Dendritic cell treated with granulocyte-macrophage colony-stimulating factor and Interleukin-4, amounts not matched to agents 40 ng/mL and 50 ng/mL, for 4 days (primary cell): ENCODE measurements around the gene ARHGAP22.

Experiments used
- H3K27ac Mint-ChIP-seq: one replicate; pipeline ENCODE4 v1.8.0; 2022; ENCODE audit warnings: mild to moderate bottlenecking, mixed read lengths
- H3K27me3 Mint-ChIP-seq: one replicate; pipeline ENCODE4 v1.8.0; 2022; ENCODE audit warnings: mild to moderate bottlenecking, mixed read lengths
- H3K36me3 Mint-ChIP-seq: one replicate; pipeline ENCODE4 v1.8.0; 2022; ENCODE audit warnings: low read depth, mixed read lengths
- H3K4me1 Mint-ChIP-seq: one replicate; pipeline ENCODE4 v1.8.0; 2022; ENCODE audit warnings: low read depth, mixed read lengths
- H3K4me3 Mint-ChIP-seq: one replicate; pipeline ENCODE4 v1.8.0; 2022; ENCODE audit warnings: mild to moderate bottlenecking, moderate library complexity, mixed read lengths
- H3K9me3 Mint-ChIP-seq: one replicate; pipeline ENCODE4 v1.8.0; 2022; ENCODE audit warnings: mixed read lengths
- intact Hi-C: fragments of 100-400 bp; cut with micrococcal nuclease; formaldehyde crosslinking; loops from one replicate; pipeline ENCODE4 v1.15.0; 2022

The ARHGAP22 gene

GRCh38 chr10:48598936-48599829 lies 5.7 kb downstream of the ARHGAP22 start:
- no peak overlapping the region for H3K4me3 Mint-ChIP-seq
- peaks cover 37% of the 10 kb centered on the region for H3K4me1 Mint-ChIP-seq
- H3K36me3 Mint-ChIP-seq, result peaks cover 27% of the 10 kb centered on the region
- H3K27ac Mint-ChIP-seq, result no peak overlapping the region
- intact Hi-C loops, result no loop called here
- peaks cover 19% of the 10 kb centered on the region for H3K27me3 Mint-ChIP-seq
- no peaks in the 10 kb centered on the region for H3K9me3 Mint-ChIP-seq

GRCh38 chr10:48598243-48598935 lies 6.5 kb downstream of the ARHGAP22 start:
- H3K27ac Mint-ChIP-seq, result no peak overlapping the region
- intact Hi-C loops, result no loop called here
- no peak overlapping the region for H3K4me3 Mint-ChIP-seq
- H3K27me3 Mint-ChIP-seq, result peaks cover 14% of the 10 kb centered on the region
- peaks cover 20% of the 10 kb centered on the region for H3K36me3 Mint-ChIP-seq
- no peaks in the 10 kb centered on the region for H3K9me3 Mint-ChIP-seq
- H3K4me1 Mint-ChIP-seq, result peaks cover 29% of the 10 kb centered on the region

GRCh38 chr10:48595539-48595932 lies 9.3 kb downstream of the ARHGAP22 start:
- H3K9me3 Mint-ChIP-seq, result no peaks in the 10 kb centered on the region
- intact Hi-C loops, result no loop called here
- H3K4me3 Mint-ChIP-seq, result no peak overlapping the region
- H3K4me1 Mint-ChIP-seq, result peaks cover 43% of the 10 kb centered on the region
- peaks cover 26% of the 10 kb centered on the region for H3K36me3 Mint-ChIP-seq
- H3K27ac Mint-ChIP-seq, result no peak overlapping the region
- peaks cover 15% of the 10 kb centered on the region for H3K27me3 Mint-ChIP-seq

- H3K27me3 Mint-ChIP-seq, result peaks cover 15% of the 10 kb centered on the region
- H3K9me3 Mint-ChIP-seq, result no peaks in the 10 kb centered on the region
- peaks cover 48% of the 10 kb centered on the region for H3K4me1 Mint-ChIP-seq
- H3K36me3 Mint-ChIP-seq, result peaks cover 26% of the 10 kb centered on the region
- intact Hi-C loops, result no loop called here
- no peak overlapping the region for H3K4me3 Mint-ChIP-seq
- H3K27ac Mint-ChIP-seq, result no peak overlapping the region
These were observed 9.9 kb downstream of the ARHGAP22 start for GRCh38 chr10:48594803-48595538.

GRCh38 chr10:48594371-48594770 lies 10.5 kb downstream of the ARHGAP22 start:
- no peak overlapping the region for H3K4me3 Mint-ChIP-seq
- peaks cover 26% of the 10 kb centered on the region for H3K36me3 Mint-ChIP-seq
- intact Hi-C loops, result no loop called here
- no peaks in the 10 kb centered on the region for H3K9me3 Mint-ChIP-seq
- H3K27me3 Mint-ChIP-seq, result peaks cover 15% of the 10 kb centered on the region
- no peak overlapping the region for H3K27ac Mint-ChIP-seq
- H3K4me1 Mint-ChIP-seq, result peaks cover 48% of the 10 kb centered on the region

- intact Hi-C loops, result no loop called here
- no peaks in the 10 kb centered on the region for H3K9me3 Mint-ChIP-seq
- H3K4me1 Mint-ChIP-seq, result peaks cover 43% of the 10 kb centered on the region
- peaks cover 12% of the 10 kb centered on the region for H3K36me3 Mint-ChIP-seq
- peaks cover 11% of the 10 kb centered on the region for H3K27me3 Mint-ChIP-seq
- H3K27ac Mint-ChIP-seq, result no peak overlapping the region
- no peak overlapping the region for H3K4me3 Mint-ChIP-seq
These were observed 12.5 kb downstream of the ARHGAP22 start for GRCh38 chr10:48592346-48592745.

- intact Hi-C loops, result no loop called here
- peaks cover 38% of the 10 kb centered on the region for H3K4me1 Mint-ChIP-seq
- H3K36me3 Mint-ChIP-seq, result peaks cover 6% of the 10 kb centered on the region
- H3K9me3 Mint-ChIP-seq, result no peaks in the 10 kb centered on the region
- peak overlapping the region; percentile 21 for H3K27ac Mint-ChIP-seq
- no peak overlapping the region for H3K4me3 Mint-ChIP-seq
- peaks cover 7% of the 10 kb centered on the region for H3K27me3 Mint-ChIP-seq
These were observed 13.9 kb downstream of the ARHGAP22 start for GRCh38 chr10:48590945-48591344.

GRCh38 chr10:48589266-48589665 lies 15.6 kb downstream of the ARHGAP22 start:
- intact Hi-C loops, result no loop called here
- Mint-ChIP-seq H3K36me3 (peaks cover 18% of the 10 kb centered on the region), H3K9me3 (peaks cover 12% of the 10 kb centered on the region), H3K27ac (peak overlapping the region; percentile 31), H3K4me3 (no peak overlapping the region), H3K4me1 (peaks cover 48% of the 10 kb centered on the region), H3K27me3 (peaks cover 3% of the 10 kb centered on the region)

GRCh38 chr10:48587819-48588218 lies 17.1 kb downstream of the ARHGAP22 start:
- H3K27me3 Mint-ChIP-seq, result peaks cover 3% of the 10 kb centered on the region
- intact Hi-C loops, result no loop called here
- no peak overlapping the region for H3K4me3 Mint-ChIP-seq
- peaks cover 12% of the 10 kb centered on the region for H3K9me3 Mint-ChIP-seq
- peaks cover 62% of the 10 kb centered on the region for H3K4me1 Mint-ChIP-seq
- peaks cover 26% of the 10 kb centered on the region for H3K36me3 Mint-ChIP-seq
- H3K27ac Mint-ChIP-seq, result no peak overlapping the region

- intact Hi-C loops, result no loop called here
- peaks cover 33% of the 10 kb centered on the region for H3K36me3 Mint-ChIP-seq
- H3K4me1 Mint-ChIP-seq, result peaks cover 64% of the 10 kb centered on the region
- peaks cover 3% of the 10 kb centered on the region for H3K27me3 Mint-ChIP-seq
- H3K9me3 Mint-ChIP-seq, result peaks cover 12% of the 10 kb centered on the region
- H3K27ac Mint-ChIP-seq, result no peak overlapping the region
- no peak overlapping the region for H3K4me3 Mint-ChIP-seq
These were observed 17.8 kb downstream of the ARHGAP22 start for GRCh38 chr10:48587101-48587500.

GRCh38 chr10:48582970-48583369 lies 21.9 kb downstream of the ARHGAP22 start:
- H3K36me3 Mint-ChIP-seq, result peaks cover 45% of the 10 kb centered on the region
- peaks cover 70% of the 10 kb centered on the region for H3K4me1 Mint-ChIP-seq
- peaks cover 12% of the 10 kb centered on the region for H3K9me3 Mint-ChIP-seq
- H3K27me3 Mint-ChIP-seq, result no peaks in the 10 kb centered on the region
- H3K4me3 Mint-ChIP-seq, result no peak overlapping the region
- intact Hi-C loops, result no loop called here
- H3K27ac Mint-ChIP-seq, result no peak overlapping the region

- intact Hi-C loops, result no loop called here
- Mint-ChIP-seq H3K4me1 (peaks cover 89% of the 10 kb centered on the region), H3K4me3 (no peak overlapping the region), H3K27ac (peak overlapping the region; percentile 96), H3K9me3 (peaks cover 5% of the 10 kb centered on the region), H3K27me3 (no peaks in the 10 kb centered on the region), H3K36me3 (peaks cover 46% of the 10 kb centered on the region)
These were observed 24.6 kb downstream of the ARHGAP22 start for GRCh38 chr10:48580236-48580635.

GRCh38 chr10:48579251-48579960 lies 25.5 kb downstream of the ARHGAP22 start:
- peaks cover 95% of the 10 kb centered on the region for H3K4me1 Mint-ChIP-seq
- H3K9me3 Mint-ChIP-seq, result no peaks in the 10 kb centered on the region
- intact Hi-C loops, result no loop called here
- H3K27ac Mint-ChIP-seq, result peak overlapping the region; percentile 96
- H3K4me3 Mint-ChIP-seq, result no peak overlapping the region
- H3K36me3 Mint-ChIP-seq, result peaks cover 49% of the 10 kb centered on the region
- no peaks in the 10 kb centered on the region for H3K27me3 Mint-ChIP-seq
